ENCODE measurements around the gene TRPM3.

The TRPM3 gene

DNA sequence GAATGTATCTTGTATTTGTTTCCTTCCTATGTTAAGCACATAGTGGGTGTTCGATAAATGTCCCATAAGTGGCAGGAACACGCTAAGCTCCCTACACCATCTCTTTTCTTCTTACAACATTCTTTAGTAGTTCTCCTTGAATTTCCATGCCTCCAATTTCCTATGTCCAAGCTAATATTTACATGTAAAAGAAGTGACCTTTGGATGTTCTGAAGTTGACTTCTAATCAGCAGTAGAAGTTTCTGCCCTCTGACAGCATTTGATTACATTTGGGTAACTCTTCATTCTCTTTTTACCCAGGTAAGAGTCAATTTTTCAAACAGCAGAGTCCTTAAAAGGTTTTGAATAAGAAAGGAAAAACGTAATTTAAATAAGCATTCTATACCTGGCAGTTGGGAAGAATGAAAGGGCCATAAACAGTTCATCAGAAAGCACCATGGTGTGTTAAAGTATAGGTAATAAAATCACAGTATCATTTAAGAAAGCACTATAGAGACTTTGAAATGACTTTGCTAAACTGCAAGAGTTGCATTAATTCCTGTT is 78.9 kb downstream of the TRPM3 start:
- H3K36me3 ChIP-seq (ENCODE audit: insufficient read depth, insufficient read length, low read length), result no peaks in the 10 kb centered on the region
- no peak overlapping the region for H3K9ac ChIP-seq (ENCODE audit: insufficient read length, low read depth)

DNA sequence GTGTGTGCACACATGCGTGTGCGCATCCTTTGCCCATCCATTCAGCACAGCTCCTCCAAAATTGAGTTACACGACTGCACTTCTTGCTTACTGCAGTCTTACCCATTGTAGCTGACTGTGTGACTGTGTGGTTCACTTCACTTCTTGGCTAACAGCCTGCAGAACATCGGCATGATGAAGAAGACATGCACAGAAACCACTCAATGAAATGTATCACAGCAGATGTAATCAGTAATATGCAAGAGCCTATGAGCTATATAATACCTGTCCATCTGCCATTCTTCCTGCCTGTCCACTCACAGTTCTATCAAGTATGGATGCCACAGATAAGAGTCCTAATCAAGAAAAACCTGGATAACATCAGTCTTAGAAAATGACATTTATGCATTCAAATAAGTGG is 83.9 kb downstream of the TRPM3 start:
- H3K9me3 ChIP-seq (ENCODE audit: insufficient read depth, low read length), result no peaks in the 10 kb centered on the region
- no peak for DNase-seq (ENCODE audit: low read depth, low spot score)
- no peaks in the 10 kb centered on the region for H3K36me3 ChIP-seq (ENCODE audit: insufficient read depth, insufficient read length, low read length)
- H3K4me3 ChIP-seq (ENCODE audit: insufficient read length, low read depth), result no peak overlapping the region
- H3K9ac ChIP-seq (ENCODE audit: insufficient read length, low read depth), result no peak overlapping the region
- no peak for TF ChIP-seq YY1 (IDR thresholded peaks at IDR 0.05; ENCODE audit: insufficient read depth, insufficient read length)
- no peak for TF ChIP-seq SUZ12 (IDR thresholded peaks at IDR 0.05; ENCODE audit: extremely low read depth, insufficient read depth, insufficient read length)
- no peak for TF ChIP-seq ZNF274 (IDR thresholded peaks at IDR 0.05; ENCODE audit: low read depth, low read length)
- no peaks in the 10 kb centered on the region for H3K4me1 ChIP-seq (ENCODE audit: insufficient read depth, insufficient read length)
- no peaks in the 10 kb centered on the region for H3K27me3 ChIP-seq (ENCODE audit: insufficient read depth, insufficient read length)

More for the DNA sequence above, 78.9 kb downstream of the TRPM3 start:
- Histone ChIP-seq H3K4me3 (ENCODE audit: insufficient read length, low read depth) (no peak overlapping the region), H3K4me1 (ENCODE audit: insufficient read depth, insufficient read length) (no peaks in the 10 kb centered on the region), H3K9me3 (ENCODE audit: insufficient read depth, low read length) (no peaks in the 10 kb centered on the region), H3K27me3 (ENCODE audit: insufficient read depth, insufficient read length) (no peaks in the 10 kb centered on the region)
- no peak for TF ChIP-seq SUZ12 (IDR thresholded peaks at IDR 0.05; ENCODE audit: extremely low read depth, insufficient read depth, insufficient read length)
- TF ChIP-seq ZNF274 (IDR thresholded peaks at IDR 0.05; ENCODE audit: low read depth, low read length), result no peak
- no peak for TF ChIP-seq YY1 (IDR thresholded peaks at IDR 0.05; ENCODE audit: insufficient read depth, insufficient read length)
- no peak for DNase-seq (ENCODE audit: low read depth, low spot score)

DNA sequence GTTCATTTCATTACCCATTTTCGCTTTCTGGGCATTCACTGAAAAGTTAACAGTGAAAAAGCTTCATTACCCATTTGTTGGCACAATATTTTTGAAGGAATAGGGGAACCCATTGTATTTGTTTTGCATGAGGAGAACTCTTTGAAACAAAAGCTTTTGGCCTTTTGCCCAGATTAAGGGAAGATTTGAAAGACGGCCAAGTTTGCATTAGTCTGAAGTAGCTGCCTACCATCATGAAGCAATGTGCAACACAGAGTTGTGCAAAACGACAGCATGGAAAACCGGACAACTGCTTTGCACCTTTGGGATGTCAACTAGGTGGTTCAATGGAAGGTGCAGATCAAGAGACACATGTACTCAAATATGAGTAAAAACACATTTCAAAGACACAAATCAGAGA is 84.9 kb downstream of the TRPM3 start:
- Histone ChIP-seq H3K9me3 (ENCODE audit: insufficient read depth, low read length) (no peaks in the 10 kb centered on the region), H3K4me3 (ENCODE audit: insufficient read length, low read depth) (no peak overlapping the region), H3K27me3 (ENCODE audit: insufficient read depth, insufficient read length) (no peaks in the 10 kb centered on the region), H3K36me3 (ENCODE audit: insufficient read depth, insufficient read length, low read length) (no peaks in the 10 kb centered on the region), H3K4me1 (ENCODE audit: insufficient read depth, insufficient read length) (no peaks in the 10 kb centered on the region), H3K9ac (ENCODE audit: insufficient read length, low read depth) (no peak overlapping the region)
- TF ChIP-seq YY1 (IDR thresholded peaks at IDR 0.05; ENCODE audit: insufficient read depth, insufficient read length), result no peak
- TF ChIP-seq ZNF274 (IDR thresholded peaks at IDR 0.05; ENCODE audit: low read depth, low read length), result no peak
- TF ChIP-seq SUZ12 (IDR thresholded peaks at IDR 0.05; ENCODE audit: extremely low read depth, insufficient read depth, insufficient read length), result no peak
- DNase-seq (ENCODE audit: low read depth, low spot score), result no peak

DNA sequence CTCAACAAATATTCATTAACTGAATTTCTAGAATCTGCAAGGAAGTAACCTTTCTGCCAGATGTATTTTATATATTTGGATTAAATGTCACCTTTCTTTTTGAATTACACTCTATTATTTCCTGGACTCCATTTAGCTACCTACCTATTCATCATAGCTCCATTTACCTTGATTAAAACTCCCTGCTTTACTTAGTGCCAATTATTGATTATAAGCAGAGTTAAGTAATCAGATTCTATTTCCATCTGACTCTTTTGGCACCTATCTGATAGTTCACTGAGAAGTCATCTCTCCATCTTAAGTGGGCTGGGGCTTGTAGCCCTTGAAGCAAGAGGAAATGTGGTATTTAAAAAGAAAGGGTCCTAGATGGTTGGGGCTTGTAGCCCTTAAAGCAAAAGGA is 88.6 kb downstream of the TRPM3 start:
- Histone ChIP-seq H3K4me1 (ENCODE audit: insufficient read depth, insufficient read length) (no peaks in the 10 kb centered on the region), H3K27me3 (ENCODE audit: insufficient read depth, insufficient read length) (no peaks in the 10 kb centered on the region), H3K9ac (ENCODE audit: insufficient read length, low read depth) (no peak overlapping the region), H3K36me3 (ENCODE audit: insufficient read depth, insufficient read length, low read length) (no peaks in the 10 kb centered on the region), H3K9me3 (ENCODE audit: insufficient read depth, low read length) (no peaks in the 10 kb centered on the region), H3K4me3 (ENCODE audit: insufficient read length, low read depth) (no peak overlapping the region)
- TF ChIP-seq SUZ12 (IDR thresholded peaks at IDR 0.05; ENCODE audit: extremely low read depth, insufficient read depth, insufficient read length) (no peak), YY1 (IDR thresholded peaks at IDR 0.05; ENCODE audit: insufficient read depth, insufficient read length) (no peak), ZNF274 (IDR thresholded peaks at IDR 0.05; ENCODE audit: low read depth, low read length) (no peak)
- DNase-seq (ENCODE audit: low read depth, low spot score), result no peak

DNA sequence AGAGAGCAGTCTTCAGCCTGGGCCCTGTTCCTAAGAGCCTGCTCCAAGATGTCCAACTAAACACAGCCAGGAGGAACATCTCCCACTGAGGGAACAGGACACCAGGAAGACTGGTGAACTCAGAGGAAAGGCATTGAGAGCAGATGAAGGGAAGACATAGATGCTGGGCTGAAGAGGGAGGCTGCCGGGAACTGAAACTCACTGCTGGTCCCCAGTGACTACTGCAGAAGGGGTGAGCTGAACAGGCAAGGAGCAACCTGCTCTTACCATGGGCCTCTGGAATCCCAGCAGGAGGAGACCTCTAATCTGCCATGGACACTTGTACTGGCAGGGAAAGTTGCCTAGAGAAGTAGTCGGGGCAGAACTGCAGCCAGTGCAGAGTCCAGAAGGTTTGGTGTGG is 95.7 kb downstream of the TRPM3 start:
- no peak for DNase-seq (ENCODE audit: low read depth, low spot score)
- TF ChIP-seq ZNF274 (IDR thresholded peaks at IDR 0.05; ENCODE audit: low read depth, low read length) (no peak), YY1 (IDR thresholded peaks at IDR 0.05; ENCODE audit: insufficient read depth, insufficient read length) (no peak), SUZ12 (IDR thresholded peaks at IDR 0.05; ENCODE audit: extremely low read depth, insufficient read depth, insufficient read length) (no peak)

DNA sequence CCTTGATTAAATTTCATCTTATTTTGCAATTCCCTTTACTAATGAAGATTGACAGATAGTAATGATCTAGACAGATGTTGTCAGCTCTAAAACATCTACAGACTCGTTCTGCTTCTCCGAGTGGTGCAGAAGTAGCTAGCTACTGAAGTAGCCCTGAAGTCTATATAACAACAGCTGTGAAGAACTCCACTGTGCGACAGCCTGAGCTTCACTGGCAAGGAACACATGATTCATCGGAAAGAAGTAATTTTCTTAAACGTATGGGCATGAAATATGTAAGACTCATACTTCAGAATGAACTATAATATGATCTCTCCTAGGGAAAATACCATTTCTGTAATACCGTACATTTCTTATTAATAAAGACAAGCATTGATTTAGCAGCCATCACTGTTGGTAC is 96.2 kb downstream of the TRPM3 start:
- no peaks in the 10 kb centered on the region for H3K36me3 ChIP-seq (ENCODE audit: insufficient read depth, insufficient read length, low read length)
- H3K4me1 ChIP-seq (ENCODE audit: insufficient read depth, insufficient read length), result no peaks in the 10 kb centered on the region
- no peak overlapping the region for H3K9ac ChIP-seq (ENCODE audit: insufficient read length, low read depth)
- no peaks in the 10 kb centered on the region for H3K27me3 ChIP-seq (ENCODE audit: insufficient read depth, insufficient read length)
- no peak for TF ChIP-seq ZNF274 (IDR thresholded peaks at IDR 0.05; ENCODE audit: low read depth, low read length)
- no peak for TF ChIP-seq YY1 (IDR thresholded peaks at IDR 0.05; ENCODE audit: insufficient read depth, insufficient read length)
- no peak for TF ChIP-seq SUZ12 (IDR thresholded peaks at IDR 0.05; ENCODE audit: extremely low read depth, insufficient read depth, insufficient read length)
- DNase-seq (ENCODE audit: low read depth, low spot score), result no peak
- no peaks in the 10 kb centered on the region for H3K9me3 ChIP-seq (ENCODE audit: insufficient read depth, low read length)
- H3K4me3 ChIP-seq (ENCODE audit: insufficient read length, low read depth), result no peak overlapping the region

More for the DNA sequence above, 95.7 kb downstream of the TRPM3 start:
- Histone ChIP-seq H3K4me3 (ENCODE audit: insufficient read length, low read depth) (no peak overlapping the region), H3K27me3 (ENCODE audit: insufficient read depth, insufficient read length) (no peaks in the 10 kb centered on the region), H3K9ac (ENCODE audit: insufficient read length, low read depth) (no peak overlapping the region), H3K4me1 (ENCODE audit: insufficient read depth, insufficient read length) (no peaks in the 10 kb centered on the region), H3K9me3 (ENCODE audit: insufficient read depth, low read length) (no peaks in the 10 kb centered on the region), H3K36me3 (ENCODE audit: insufficient read depth, insufficient read length, low read length) (no peaks in the 10 kb centered on the region)

DNA sequence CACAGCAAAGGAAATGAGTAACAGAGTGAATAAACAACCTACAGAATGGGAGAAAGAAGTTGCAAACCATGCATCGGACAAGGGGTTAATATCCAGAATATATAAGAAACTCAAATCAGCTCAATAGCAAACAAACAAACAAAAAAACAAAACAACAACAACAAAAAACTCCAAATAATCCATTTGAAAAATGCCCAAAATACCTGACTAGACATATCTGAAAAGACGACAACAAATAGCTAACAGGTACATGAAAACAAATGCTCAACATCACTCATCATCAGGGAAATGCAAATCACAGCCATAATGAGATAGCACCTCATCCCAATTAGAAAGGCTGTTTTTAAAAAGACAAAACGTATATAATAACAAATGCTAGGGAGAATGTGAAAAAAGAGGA is 111.2 kb downstream of the TRPM3 start:
- DNase-seq (ENCODE audit: low read depth, low spot score), result no peak
- no peak overlapping the region for H3K9ac ChIP-seq (ENCODE audit: insufficient read length, low read depth)
- H3K4me1 ChIP-seq (ENCODE audit: insufficient read depth, insufficient read length), result no peaks in the 10 kb centered on the region
- no peak overlapping the region for H3K4me3 ChIP-seq (ENCODE audit: insufficient read length, low read depth)
- peaks cover 10% of the 10 kb centered on the region for H3K9me3 ChIP-seq (ENCODE audit: insufficient read depth, low read length)
- TF ChIP-seq ZNF274 (IDR thresholded peaks at IDR 0.05; ENCODE audit: low read depth, low read length), result no peak
- H3K36me3 ChIP-seq (ENCODE audit: insufficient read depth, insufficient read length, low read length), result no peaks in the 10 kb centered on the region
- H3K27me3 ChIP-seq (ENCODE audit: insufficient read depth, insufficient read length), result no peaks in the 10 kb centered on the region

All from NT2/D1 (cell line).